Liver (tissue), 3 donors: Measurements from ENCODE around the gene FARS2.

Experiments used
- ATF3 ChIP-seq: IDR thresholded peaks from 2 replicates; pipeline ENCODE4 v1.6.1; 2016; ENCODE audit warnings: antibody characterized with exemption
- CTCF ChIP-seq: fragments of 150-350 bp; IDR thresholded peaks from 2 replicates; pipeline ENCODE4 v1.5.1; 2017; ENCODE audit warnings: improper control_type of control experiment, low read depth, low read length; ENCODE audit not compliant: missing input control
- EGR1 ChIP-seq, 2 donors: IDR thresholded peaks; 2 replicates each; pipeline ENCODE4 v1.6.1; 2016 to 2018; ENCODE audit warnings: antibody characterized with exemption in 2 of 2, low read depth in 2 of 2
- JUND ChIP-seq, 2 donors: IDR thresholded peaks; 2 replicates each; pipeline ENCODE4 v1.6.1; 2016; ENCODE audit warnings: antibody characterized with exemption in 2 of 2
- REST ChIP-seq: IDR thresholded peaks from 2 replicates; pipeline ENCODE4 v1.6.1; 2016; ENCODE audit warnings: antibody characterized with exemption, mild to moderate bottlenecking
- TAF1 ChIP-seq: conservative IDR thresholded peaks from 2 replicates; pipeline ENCODE4 v1.6.1; 2016; ENCODE audit warnings: antibody characterized with exemption, mild to moderate bottlenecking
- donor health status: healthy.
- donor health status: healthy.

- no peak for TF ChIP-seq JUND (IDR thresholded peaks at IDR 0.05)
- TF ChIP-seq CTCF = no peak
- no peak for TF ChIP-seq REST
- no peak for TF ChIP-seq EGR1 (IDR thresholded peaks at IDR 0.05; ENCODE audit: low read depth in 2 of 2)
- TF ChIP-seq TAF1 = no peak
- no peak for TF ChIP-seq ATF3
Measured at GRCh38 chr6:5701174-5701573, 439.9 kb downstream of the FARS2 start.
